ENCODE measurements around the gene IL17RD.

Gene IL17RD

DNA sequence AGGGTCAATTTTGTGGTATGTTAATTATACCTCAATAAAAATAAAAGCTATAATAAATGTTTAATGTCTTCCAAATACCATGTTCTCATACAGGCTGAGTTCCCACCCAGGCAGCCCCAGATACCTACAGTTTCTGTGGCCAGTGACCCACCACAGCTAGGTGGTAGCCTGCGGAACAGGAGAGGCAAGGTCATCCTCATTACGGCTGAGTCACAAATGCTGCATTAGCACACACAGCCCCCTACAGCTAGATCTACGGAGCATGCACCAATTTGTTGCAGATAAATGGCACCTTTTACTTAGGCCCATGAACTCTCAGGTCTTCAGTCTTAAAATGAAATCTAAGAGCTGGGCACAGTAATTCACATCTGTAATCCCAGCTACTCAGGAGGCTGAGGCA is 99.6 kb downstream of the IL17RD start:
- no peak for DNase-seq (ENCODE audit: low spot score)

DNA sequence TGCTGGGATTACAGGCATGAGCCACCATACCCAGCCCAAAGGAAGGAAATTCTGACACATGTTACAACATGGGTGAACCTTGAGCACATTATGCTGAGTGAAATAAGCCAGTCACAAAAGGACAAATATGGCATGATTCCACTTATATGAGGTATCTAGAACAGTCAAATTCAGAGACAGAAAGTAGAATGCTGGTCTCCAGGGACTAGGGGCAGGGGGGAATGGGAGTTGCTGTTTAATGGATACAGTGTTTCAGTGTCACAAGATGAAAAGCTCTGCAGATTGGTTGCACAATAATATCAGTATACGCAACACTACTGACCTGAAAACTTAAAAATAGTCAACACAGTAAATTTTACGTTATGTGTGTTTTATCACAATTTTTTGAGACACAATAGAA is 100.6 kb downstream of the IL17RD start:
- no peak for DNase-seq (ENCODE audit: low spot score)

DNA sequence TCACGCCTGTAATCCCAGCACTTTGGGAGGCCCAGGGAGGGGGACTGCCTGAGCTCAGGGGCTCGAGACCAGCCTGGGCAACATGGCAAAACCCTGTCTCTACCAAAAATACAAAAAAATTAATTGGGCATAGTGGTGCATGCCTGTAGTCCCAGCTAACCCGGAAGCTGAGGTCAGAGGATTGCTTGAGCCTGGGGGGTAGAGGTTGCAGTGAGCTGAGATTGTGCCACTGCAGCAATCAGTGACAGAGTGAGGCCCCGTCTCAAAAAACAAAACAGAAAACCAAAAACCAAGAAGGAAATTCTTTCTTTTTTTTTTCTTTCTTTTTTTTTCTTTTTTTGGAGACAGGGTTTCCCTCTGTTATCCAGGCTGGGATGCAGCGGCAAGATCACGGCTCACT is 101.2 kb downstream of the IL17RD start:
- DNase-seq (ENCODE audit: low spot score): no peak

DNA sequence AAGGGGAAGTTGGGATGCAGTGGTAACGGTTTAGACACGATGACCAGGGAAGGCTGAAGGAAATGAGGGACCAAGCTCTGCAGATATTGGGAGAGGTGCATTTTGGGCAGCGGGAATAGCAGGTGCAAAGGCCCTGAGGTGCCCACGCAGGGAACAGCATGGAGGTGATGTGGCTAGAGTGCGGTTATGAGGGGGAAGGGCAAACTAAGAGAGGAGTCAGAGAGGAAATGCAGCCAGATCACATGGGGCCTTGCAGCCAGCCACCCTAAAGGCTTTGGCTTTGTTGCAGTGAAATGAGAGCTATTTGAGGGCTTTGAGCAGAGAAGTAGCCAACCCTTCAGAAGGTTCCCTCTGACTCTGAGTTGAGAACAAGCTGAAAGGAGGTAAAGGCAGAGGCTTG is 102.1 kb downstream of the IL17RD start:
- no peak for DNase-seq (ENCODE audit: low spot score)

DNA sequence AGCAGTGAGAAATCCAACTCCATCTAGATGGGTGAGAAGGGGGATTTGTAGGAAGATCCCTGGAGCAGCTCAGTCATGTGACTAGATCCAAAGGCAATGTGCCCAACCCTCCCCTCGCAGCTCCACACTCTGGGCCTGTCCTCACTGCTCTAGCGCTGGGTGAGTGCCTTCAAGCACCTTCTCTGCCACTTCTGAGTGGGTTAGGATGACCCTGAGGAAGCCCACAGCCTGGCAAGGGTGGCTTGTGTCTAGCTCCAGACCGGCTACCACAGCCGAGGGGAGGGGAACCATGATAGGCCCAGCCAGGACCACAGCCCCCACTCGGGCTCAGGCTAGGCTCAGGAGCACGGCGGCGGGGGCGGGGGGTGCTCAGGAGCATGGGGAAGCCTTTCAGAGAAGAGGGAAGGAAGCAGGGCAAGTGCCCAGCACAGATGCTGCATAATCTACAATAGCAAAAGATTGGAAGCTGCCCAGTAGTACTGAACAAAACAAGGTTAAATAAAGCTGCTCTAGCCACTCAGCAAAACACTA is 103.0 kb downstream of the IL17RD start:
- DNase-seq (ENCODE audit: low spot score): no peak

DNA sequence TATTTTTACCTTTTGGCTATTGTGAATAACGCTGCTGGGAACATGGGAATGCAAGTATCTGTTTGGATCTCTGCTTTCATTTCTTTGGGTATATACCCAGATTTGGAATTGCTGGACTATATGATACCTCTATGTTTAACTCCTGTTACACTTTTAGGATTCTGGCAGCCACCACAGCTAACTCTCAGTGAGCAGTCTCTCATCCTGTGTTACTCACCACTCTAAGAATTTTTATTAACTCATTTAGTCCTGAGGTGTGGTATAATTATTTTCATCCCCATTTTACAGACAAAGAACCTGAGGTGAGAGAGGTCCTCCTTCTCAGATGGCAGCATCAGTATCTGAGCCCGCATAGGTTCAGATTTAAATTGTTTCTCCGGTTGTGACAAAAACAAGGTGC is 103.6 kb downstream of the IL17RD start:
- no peak for DNase-seq (ENCODE audit: low spot score)

DNA sequence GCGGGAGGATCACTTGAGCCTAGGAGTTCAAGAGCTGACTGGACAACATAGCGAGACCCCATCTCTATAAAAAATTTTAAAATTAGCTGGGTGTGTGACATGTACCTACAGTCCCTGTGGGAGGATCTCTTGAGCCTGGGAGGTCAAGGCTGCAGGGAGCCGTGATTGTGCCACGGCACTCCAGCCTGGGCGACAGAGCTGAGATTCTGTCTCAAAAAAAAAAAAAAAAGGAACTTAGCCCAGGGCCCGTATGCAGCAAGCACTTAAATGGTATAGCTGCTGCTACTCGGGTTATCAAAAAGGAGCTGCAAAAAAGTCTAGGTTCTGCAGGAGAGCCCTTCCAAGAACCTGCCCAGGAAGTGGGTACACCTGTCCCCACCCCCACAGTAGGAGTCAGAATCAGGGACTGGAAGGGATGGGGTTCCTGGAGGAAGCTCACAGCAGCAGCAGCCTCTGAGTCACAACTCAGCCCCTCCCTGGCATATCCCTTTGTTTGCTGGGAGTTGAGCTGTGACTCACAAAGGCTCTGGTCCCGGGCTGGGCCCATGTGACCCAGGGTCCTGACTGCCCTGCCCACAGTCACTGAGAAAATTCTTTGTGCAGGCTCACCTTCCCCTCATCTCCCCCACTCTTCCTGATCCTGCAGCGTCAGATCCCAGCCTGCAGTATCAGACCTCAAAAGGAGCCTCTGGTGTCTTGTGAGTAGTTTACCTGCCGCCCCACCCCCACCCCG is 104.9 kb downstream of the IL17RD start, which contains the start of gene SPATA12:
Gene SPATA12, plus strand, starts transcription at position 576 of the 733 bp plus-strand sequence. CDS start 13,031 bp downstream, outside the sequence.
- DNase-seq (ENCODE audit: low spot score): no peak

DNA sequence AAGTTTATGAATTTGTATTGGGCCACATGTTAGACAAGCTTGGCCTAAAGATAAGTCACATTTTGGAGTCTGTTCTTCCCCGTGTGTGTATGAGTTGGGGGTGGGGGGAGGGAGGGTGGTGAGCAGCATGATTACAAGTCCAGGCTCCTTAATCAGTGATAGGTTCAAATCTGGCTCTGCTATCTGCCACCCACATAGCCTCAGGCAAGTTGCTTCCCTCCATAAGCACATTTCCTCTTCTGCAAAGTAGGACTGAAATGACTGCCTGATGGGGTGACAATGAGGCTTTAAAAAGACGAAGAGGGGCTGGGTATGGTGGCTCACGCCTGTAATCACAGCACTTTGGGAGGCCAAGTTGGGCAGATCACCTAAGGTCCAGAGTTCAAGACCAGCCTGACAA is 105.7 kb downstream of the IL17RD start:
- DNase-seq (ENCODE audit: low spot score): no peak

DNA sequence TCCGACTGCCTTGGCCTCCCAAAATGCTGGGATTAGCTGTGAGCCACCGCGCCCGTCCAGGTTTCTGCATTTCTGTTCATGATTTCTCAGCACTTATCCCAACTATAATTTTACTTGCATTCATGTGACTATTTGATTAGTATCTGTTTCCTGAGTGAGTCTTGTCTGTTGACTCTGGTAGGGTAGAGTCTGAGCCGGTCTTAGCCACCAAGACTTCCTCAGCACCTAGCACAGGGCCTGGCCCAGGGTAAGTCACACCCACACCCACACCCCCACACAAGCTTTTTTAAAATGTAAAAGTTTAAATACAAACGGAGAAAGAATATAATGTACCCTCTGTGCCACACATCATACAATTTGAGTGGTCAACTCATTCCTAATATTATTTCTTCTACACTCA is 107.8 kb downstream of the IL17RD start:
- no peak for DNase-seq (ENCODE audit: low spot score)

DNA sequence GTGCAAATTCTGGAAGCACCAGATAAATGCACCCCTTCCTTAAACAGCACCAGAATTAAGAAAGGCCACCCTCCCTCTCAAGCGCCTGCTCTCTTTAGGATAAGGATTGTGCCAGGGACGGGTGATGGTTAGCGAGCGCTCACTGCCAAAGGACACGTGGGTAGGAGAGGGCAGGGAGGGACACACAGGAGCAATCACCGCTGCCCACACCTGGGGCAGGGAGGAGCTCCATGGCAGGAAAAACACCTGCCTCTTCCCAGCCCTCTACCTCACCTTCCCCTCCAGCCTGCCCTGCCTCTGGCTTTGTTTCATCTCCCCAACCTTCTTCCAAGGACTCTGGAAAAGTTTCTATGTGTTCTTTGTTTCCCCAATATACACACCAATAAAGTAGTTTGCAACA is 112.0 kb downstream of the IL17RD start:
- no peak for DNase-seq (ENCODE audit: low spot score)

DNA sequence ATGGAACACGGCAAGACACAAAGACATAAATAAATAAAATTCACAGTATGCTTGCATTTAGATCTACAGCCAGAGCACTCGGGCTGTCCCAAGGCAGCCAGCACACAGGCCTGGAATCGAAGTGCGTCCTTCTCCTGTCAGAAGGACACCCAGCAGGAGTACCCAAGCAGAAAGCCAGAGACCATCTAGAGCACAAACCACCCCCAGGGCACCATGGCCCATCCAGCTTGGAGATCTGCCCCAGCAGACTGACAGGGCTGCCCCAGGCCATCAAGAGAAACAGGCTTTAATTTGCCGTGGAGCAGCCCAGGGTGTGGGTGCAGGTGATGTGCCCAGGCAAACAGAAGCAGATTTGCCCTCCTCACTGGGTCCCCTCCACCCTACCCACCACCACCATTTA is 112.5 kb downstream of the IL17RD start:
- no peak for DNase-seq (ENCODE audit: low spot score)

DNA sequence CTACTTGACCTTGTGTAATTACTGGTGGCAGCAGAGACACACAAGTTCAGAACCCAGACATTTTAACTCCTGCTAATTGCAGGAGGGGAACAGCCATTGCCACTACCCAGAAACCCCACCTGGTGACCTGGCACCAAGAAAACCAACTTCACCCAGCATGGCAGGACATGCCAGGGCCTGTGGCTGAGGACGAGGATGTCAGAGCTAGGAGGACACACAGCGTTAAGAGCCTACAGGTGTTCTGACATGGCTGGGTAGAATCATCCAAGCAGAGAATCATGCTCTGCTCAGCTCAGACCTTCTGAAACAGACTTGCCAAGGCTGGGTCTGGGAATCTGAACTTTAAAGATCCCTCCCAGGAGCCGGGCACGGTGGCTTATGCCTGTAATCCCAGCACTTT is 116.4 kb downstream of the IL17RD start:
- no peak for DNase-seq (ENCODE audit: low spot score)

DNA sequence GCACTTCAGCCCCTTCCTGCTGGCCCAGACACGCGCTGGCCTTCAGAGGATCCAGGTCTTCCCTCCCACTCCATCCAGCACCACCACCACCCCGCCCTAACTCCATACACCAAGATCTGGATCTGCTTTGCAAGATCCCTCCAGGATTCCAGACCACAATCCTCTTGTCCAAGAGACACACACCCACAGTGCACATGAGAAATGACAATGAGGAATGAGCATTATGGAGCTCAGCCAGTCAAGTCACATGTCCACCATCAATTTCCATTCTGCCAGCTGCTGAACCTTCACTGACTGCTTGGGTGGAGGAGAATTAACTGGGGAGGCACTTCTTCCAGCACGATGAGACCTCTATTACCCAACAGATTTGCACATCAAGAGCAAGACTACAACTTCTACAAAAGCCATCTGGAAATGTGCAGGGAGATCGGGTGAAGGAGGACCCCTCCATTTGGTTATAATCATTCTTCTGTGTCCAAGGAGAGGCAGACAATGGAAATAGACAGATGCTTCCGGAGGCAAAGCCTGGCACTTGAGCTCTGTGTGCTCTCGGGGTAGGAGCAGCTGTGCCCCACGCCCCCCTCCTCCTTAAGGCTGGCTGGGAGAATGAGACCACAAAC is 117.0 kb downstream of the IL17RD start:
- no peak for DNase-seq (ENCODE audit: low spot score)

DNA sequence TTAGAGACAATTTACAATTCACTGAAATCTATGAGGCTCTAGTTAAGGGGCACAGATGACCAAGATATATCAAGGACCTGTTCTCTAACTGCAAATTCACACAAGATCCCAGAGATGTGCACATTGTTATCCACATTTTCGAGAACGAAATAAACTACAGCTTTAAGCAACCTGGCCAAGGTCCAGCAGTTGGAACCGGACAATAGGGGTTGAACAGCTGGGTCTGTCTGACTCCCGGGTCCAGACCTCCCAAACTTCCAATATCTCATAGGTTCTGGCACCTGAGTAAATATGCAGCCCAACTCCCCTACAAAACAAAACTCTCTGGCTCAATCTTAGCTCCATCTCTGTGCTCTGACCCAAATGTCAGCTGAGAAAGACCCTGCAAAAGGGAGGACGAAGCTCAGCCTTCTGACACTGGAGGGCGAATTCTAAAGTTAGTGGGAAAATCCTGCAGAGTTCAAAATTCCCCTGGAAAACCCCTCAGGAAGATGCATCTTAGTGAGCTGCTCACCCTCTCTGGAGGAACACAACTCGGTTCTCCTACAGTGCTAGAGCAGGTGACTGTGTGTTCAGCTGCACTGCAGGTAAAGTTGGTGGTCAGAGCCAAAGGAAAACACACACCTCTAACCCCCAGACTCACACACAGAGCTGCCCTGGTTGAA is 118.9 kb downstream of the IL17RD start:
- no peak for DNase-seq (ENCODE audit: low spot score)

DNA sequence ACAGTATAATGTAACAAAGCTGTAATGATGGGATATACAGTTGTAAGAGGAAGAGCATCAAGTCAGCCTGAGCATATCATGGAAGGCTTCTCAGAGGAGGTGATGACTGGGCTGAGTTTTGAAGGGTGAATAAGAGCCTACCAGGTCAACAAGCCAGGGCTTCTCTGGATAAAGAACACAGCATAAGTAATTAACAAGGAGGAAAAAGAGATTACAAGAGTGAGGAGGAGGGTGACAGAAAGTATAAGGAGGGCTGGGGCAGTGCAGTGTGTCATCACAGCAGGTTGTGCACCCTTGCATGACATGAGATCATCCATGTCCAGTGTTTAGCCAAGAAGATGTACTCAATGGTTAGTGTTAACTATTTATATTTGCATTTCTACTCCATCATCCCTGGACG is 121.6 kb downstream of the IL17RD start:
- no peak for DNase-seq (ENCODE audit: low spot score)

DNA sequence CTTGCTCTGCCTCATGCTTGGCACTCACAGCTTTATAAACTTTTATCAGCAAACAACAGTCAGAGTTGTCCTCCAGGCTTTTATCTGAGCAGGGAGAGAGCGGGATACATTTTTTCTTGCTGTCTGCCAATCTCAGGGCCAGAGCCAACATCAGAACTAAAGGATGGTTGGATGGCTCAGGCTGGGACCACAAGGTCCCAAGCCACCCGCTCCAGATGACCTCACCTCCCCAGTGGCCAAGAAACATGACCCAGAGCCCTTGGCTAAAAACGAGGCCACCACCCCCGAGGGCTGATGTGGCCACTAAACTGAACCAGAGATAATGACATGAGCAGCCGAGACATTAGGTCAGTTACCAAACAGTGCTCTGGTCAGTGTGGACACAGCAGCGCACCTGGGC is 123.5 kb downstream of the IL17RD start:
- no peak for DNase-seq (ENCODE audit: low spot score)

Measured in NAMALWA (cell line).